Osteocyte (in vitro differentiated cells): ENCODE data around the gene FAM180B. TPM values are rescaled to one million over a fixed set of nuclear protein-coding genes. Genes with fewer than 3 reads are reported as not detected.
"Not testable (repeated sequence)": the region's sequence is repeated elsewhere in the genome, so short reads cannot be mapped to it uniquely, and the experiment has no call there.

ENCODE experiments used
- DNase-seq: peaks from one replicate; pipeline ENCODE4 v3.0.0; 2021; ENCODE audit warnings: mixed read lengths; ENCODE audit not compliant: unreplicated experiment; ENCODE audit errors: extremely low spot score
- H3K27ac Mint-ChIP-seq: one replicate; pipeline ENCODE4 v1.8.0; 2021; ENCODE audit warnings: mild to moderate bottlenecking, mixed read lengths; ENCODE audit not compliant: unreplicated experiment
- H3K27me3 Mint-ChIP-seq: one replicate; pipeline ENCODE4 v1.8.0; 2021; ENCODE audit warnings: mixed read lengths; ENCODE audit not compliant: unreplicated experiment
- H3K36me3 Mint-ChIP-seq: one replicate; pipeline ENCODE4 v1.8.0; 2021; ENCODE audit warnings: mixed read lengths; ENCODE audit not compliant: unreplicated experiment
- H3K4me1 Mint-ChIP-seq: one replicate; pipeline ENCODE4 v1.8.0; 2021; ENCODE audit warnings: mixed read lengths; ENCODE audit not compliant: unreplicated experiment
- H3K4me3 Mint-ChIP-seq: one replicate; pipeline ENCODE4 v1.8.0; 2021; ENCODE audit warnings: mild to moderate bottlenecking, moderate library complexity, mixed read lengths; ENCODE audit not compliant: unreplicated experiment
- H3K9me3 Mint-ChIP-seq: one replicate; pipeline ENCODE4 v1.8.0; 2021; ENCODE audit warnings: mixed read lengths; ENCODE audit not compliant: unreplicated experiment
- CTCF ChIP-seq: fragments of 200-600 bp; sonication (generic); IDR thresholded peaks from 2 replicates; pipeline ENCODE4 v1.5.0; 2021; ENCODE audit warnings: antibody characterized with exemption, mild to moderate bottlenecking, moderate library complexity
- total RNA-seq: library from RNA; stranded (reverse); gene quantifications from 2 replicates; pipeline ENCODE4 v1.2.1, GENCODE V29; 2021

Gene FAM180B
- total RNA-seq, 1 donor from 2014 or later = 0.32 TPM

- no peak for TF ChIP-seq CTCF
- DNase-seq = no peak
Observed at GRCh38 chr11:47620836-47621378, 34.4 kb downstream of the FAM180B start.

GRCh38 chr11:47626234-47626633 lies 39.8 kb downstream of the FAM180B start:
- Mint-ChIP-seq H3K4me1 (no peaks in the 10 kb centered on the region), H3K9me3 (no peaks in the 10 kb centered on the region), H3K36me3 (peaks cover 33% of the 10 kb centered on the region), H3K4me3 (no peak overlapping the region), H3K27ac (no peak overlapping the region), H3K27me3 (no peaks in the 10 kb centered on the region)
- no peak for DNase-seq
- no peak for TF ChIP-seq CTCF

More at GRCh38 chr11:47620836-47621378, 34.4 kb downstream of the FAM180B start:
- Mint-ChIP-seq H3K4me3 (no peak overlapping the region), H3K4me1 (peaks cover 5% of the 10 kb centered on the region), H3K27me3 (no peaks in the 10 kb centered on the region), H3K27ac (no peak overlapping the region), H3K9me3 (no peaks in the 10 kb centered on the region), H3K36me3 (peaks cover 8% of the 10 kb centered on the region)

- TF ChIP-seq CTCF = no peak
- peaks cover 44% of the 10 kb centered on the region for H3K36me3 Mint-ChIP-seq
- no peak overlapping the region for H3K27ac Mint-ChIP-seq
- no peaks in the 10 kb centered on the region for H3K27me3 Mint-ChIP-seq
- H3K9me3 Mint-ChIP-seq = no peaks in the 10 kb centered on the region
- no peak for DNase-seq
- H3K4me1 Mint-ChIP-seq = peaks cover 1% of the 10 kb centered on the region
- no peak overlapping the region for H3K4me3 Mint-ChIP-seq
Observed at GRCh38 chr11:47628026-47628425, 41.5 kb downstream of the FAM180B start.

GRCh38 chr11:47631473-47631872 lies 45.0 kb downstream of the FAM180B start:
- TF ChIP-seq CTCF = no peak
- H3K4me3 Mint-ChIP-seq = no peak overlapping the region
- no peak for DNase-seq
- no peaks in the 10 kb centered on the region for H3K27me3 Mint-ChIP-seq
- peaks cover 53% of the 10 kb centered on the region for H3K36me3 Mint-ChIP-seq
- H3K9me3 Mint-ChIP-seq = no peaks in the 10 kb centered on the region
- no peak overlapping the region for H3K27ac Mint-ChIP-seq
- H3K4me1 Mint-ChIP-seq = peaks cover 1% of the 10 kb centered on the region

GRCh38 chr11:47636331-47636730 lies 49.9 kb downstream of the FAM180B start:
- peaks cover 46% of the 10 kb centered on the region for H3K36me3 Mint-ChIP-seq
- H3K4me3 Mint-ChIP-seq, H3K9me3 Mint-ChIP-seq, H3K27ac Mint-ChIP-seq, H3K27me3 Mint-ChIP-seq, DNase-seq, H3K4me1 Mint-ChIP-seq: not testable (repeated sequence)

Other genes starting within 250 kb of the FAM180B start
- not detected in 2 replicates for gene MYBPC3, start 234.0 kb upstream of the FAM180B start, total RNA-seq
- gene SPI1, start 208.1 kb upstream of the FAM180B start, total RNA-seq = not detected in 2 replicates
- 95.4 and 98.7 TPM in 2 replicates for gene SLC39A13, start 178.1 kb upstream of the FAM180B start, total RNA-seq
- gene PSMC3, start 160.2 kb upstream of the FAM180B start, total RNA-seq = 123 and 126 TPM in 2 replicates
- 0.24 and 0.42 TPM in 2 replicates for gene RAPSN, start 137.5 kb upstream of the FAM180B start, total RNA-seq
- 88.6 and 100 TPM in 2 replicates for gene CELF1, start 33.5 kb upstream of the FAM180B start, total RNA-seq
- 49.3 and 50.3 TPM in 2 replicates for gene PTPMT1, start 21.1 kb upstream of the FAM180B start, total RNA-seq
- gene KBTBD4, start 7.7 kb upstream of the FAM180B start, total RNA-seq = 19.7 and 19.8 TPM in 2 replicates
- 102 and 105 TPM in 2 replicates for gene NDUFS3, start 7.6 kb upstream of the FAM180B start, total RNA-seq
- gene C1QTNF4, start 7.7 kb downstream of the FAM180B start, total RNA-seq = 0.37 and 0.51 TPM in 2 replicates
- gene MTCH2, start 55.9 kb downstream of the FAM180B start, total RNA-seq = 84.4 and 102 TPM in 2 replicates
- gene AGBL2, start 128.7 kb downstream of the FAM180B start, total RNA-seq = 0.34 and 0.75 TPM in 2 replicates
- 93.1 and 97.7 TPM in 2 replicates for gene FNBP4, start 180.7 kb downstream of the FAM180B start, total RNA-seq